ENCODE data around the gene CNTN5. TPM values are rescaled to one million over a fixed set of nuclear protein-coding genes. Genes with fewer than 3 reads are reported as not detected.
A peak's percentile ranks its signal among the peaks of the same experiment; 100 is the strongest.

Gene CNTN5
- total RNA-seq, 1 donor from 2014 or later = not detected

DNA sequence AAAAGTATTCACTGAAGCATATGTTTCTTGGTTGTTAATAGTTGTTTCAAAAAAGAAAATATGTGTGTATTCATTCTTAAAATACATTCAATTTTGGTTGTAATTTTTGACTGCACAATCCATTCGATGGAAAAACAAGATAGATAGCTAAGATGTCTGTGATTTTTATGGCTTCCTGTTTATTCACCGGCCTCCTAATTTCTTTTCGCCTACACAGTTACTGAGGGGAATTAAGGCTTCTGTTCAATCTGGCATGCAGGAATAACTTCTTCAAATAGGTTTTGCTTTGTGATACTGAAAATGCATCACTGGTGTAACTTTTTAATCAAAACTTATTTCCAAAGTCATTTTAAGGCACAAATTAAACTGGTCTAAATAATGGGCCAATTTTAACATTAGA lies 1375.5 kb downstream of the CNTN5 start:
- Mint-ChIP-seq H3K4me3 (ENCODE audit: unreplicated experiment) (no peak overlapping the region), H3K9me3 (ENCODE audit: low read depth) (peaks cover 4% of the 10 kb centered on the region), H3K4me1 (ENCODE audit: low read depth) (no peaks in the 10 kb centered on the region), H3K27ac (ENCODE audit: unreplicated experiment) (no peak overlapping the region), H3K36me3 (ENCODE audit: low read depth) (no peaks in the 10 kb centered on the region), H3K27me3 (ENCODE audit: low read depth) (no peaks in the 10 kb centered on the region)
- TF ChIP-seq, protein P1, sequence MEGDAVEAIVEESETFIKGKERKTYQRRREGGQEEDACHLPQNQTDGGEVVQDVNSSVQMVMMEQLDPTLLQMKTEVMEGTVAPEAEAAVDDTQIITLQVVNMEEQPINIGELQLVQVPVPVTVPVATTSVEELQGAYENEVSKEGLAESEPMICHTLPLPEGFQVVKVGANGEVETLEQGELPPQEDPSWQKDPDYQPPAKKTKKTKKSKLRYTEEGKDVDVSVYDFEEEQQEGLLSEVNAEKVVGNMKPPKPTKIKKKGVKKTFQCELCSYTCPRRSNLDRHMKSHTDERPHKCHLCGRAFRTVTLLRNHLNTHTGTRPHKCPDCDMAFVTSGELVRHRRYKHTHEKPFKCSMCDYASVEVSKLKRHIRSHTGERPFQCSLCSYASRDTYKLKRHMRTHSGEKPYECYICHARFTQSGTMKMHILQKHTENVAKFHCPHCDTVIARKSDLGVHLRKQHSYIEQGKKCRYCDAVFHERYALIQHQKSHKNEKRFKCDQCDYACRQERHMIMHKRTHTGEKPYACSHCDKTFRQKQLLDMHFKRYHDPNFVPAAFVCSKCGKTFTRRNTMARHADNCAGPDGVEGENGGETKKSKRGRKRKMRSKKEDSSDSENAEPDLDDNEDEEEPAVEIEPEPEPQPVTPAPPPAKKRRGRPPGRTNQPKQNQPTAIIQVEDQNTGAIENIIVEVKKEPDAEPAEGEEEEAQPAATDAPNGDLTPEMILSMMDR (IDR thresholded peaks at IDR 0.05) = no peak
- no peak for DNase-seq (ENCODE audit: low spot score)

DNA sequence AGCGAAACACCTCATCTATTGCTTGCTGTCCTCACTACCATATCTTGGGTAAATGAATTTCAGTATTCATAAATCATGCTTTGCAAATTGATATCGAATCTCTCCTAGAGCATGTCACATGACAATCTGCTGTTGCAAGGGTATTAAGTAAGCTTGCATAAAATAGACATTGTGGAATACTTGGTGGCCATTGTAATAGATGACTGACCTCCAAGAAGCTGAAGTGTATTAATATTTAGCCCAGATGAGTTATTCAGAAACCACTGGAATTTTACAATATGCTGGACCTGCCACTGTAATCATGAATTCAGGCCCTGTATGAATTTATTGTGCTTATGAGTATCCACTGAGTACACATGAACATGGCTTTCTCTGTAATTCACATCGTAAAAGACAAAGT lies 1376.7 kb downstream of the CNTN5 start:
- Mint-ChIP-seq H3K9me3 (ENCODE audit: low read depth) (peaks cover 6% of the 10 kb centered on the region), H3K4me3 (ENCODE audit: unreplicated experiment) (no peak overlapping the region), H3K36me3 (ENCODE audit: low read depth) (no peaks in the 10 kb centered on the region), H3K27ac (ENCODE audit: unreplicated experiment) (no peak overlapping the region), H3K27me3 (ENCODE audit: low read depth) (no peaks in the 10 kb centered on the region), H3K4me1 (ENCODE audit: low read depth) (no peaks in the 10 kb centered on the region)
- DNase-seq (ENCODE audit: low spot score) = no peak
- TF ChIP-seq, protein P1 (IDR thresholded peaks at IDR 0.05) = no peak

DNA sequence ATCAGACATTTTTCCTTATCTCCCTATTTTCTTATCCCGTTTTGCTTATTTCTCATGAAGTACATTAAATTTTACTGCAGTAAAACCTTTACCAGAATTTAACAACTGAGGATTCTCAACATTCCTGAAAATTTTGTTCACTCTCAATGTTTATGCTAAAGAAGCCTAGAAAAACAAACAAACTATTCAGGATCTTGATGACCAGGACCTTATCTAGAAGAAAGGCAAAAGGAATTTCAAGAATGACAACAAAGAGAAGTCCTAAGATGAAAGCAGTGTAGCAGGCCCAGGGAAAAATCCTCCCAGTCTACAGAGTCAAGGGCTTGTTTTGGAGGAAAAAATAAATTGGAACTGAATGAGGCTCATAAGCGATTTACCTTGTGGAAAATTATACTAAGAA lies 1383.1 kb downstream of the CNTN5 start:
- Mint-ChIP-seq H3K4me3 (ENCODE audit: unreplicated experiment) (no peak overlapping the region), H3K4me1 (ENCODE audit: low read depth) (peaks cover 10% of the 10 kb centered on the region), H3K27ac (ENCODE audit: unreplicated experiment) (peak overlapping the region; percentile 13), H3K27me3 (ENCODE audit: low read depth) (no peaks in the 10 kb centered on the region), H3K36me3 (ENCODE audit: low read depth) (no peaks in the 10 kb centered on the region), H3K9me3 (ENCODE audit: low read depth) (peaks cover 20% of the 10 kb centered on the region)
- DNase-seq (ENCODE audit: low spot score) = no peak
- TF ChIP-seq, protein P1 (IDR thresholded peaks at IDR 0.05) = no peak

DNA sequence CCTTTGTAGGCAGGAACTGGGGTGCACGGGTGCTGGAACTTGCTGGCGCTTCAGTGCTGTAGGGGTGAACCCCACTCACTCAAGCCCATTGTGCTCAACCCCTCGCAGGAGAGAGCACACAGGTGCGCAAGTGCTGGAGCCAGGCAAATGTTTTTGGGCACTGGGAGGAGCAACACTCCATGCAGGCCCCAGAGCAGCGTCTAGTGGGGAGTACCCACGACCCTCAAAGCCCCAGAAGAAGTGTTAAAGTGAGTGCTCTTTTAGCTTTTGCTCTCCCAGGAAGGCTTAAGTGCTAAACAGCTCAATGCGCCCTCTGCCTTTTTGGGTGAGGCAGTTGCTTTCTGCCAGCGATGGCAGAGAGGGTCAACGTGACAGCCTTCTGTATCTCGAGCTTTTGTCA lies 1384.2 kb downstream of the CNTN5 start:
- DNase-seq (ENCODE audit: low spot score) = peak; percentile 47
- TF ChIP-seq, protein P1 (IDR thresholded peaks at IDR 0.05) = no peak
- Mint-ChIP-seq H3K4me1 (ENCODE audit: low read depth) (peaks cover 10% of the 10 kb centered on the region), H3K9me3 (ENCODE audit: low read depth) (peaks cover 22% of the 10 kb centered on the region), H3K36me3 (ENCODE audit: low read depth) (no peaks in the 10 kb centered on the region), H3K4me3 (ENCODE audit: unreplicated experiment) (no peak overlapping the region), H3K27me3 (ENCODE audit: low read depth) (no peaks in the 10 kb centered on the region), H3K27ac (ENCODE audit: unreplicated experiment) (no peak overlapping the region)

Data from chondrocyte (in vitro differentiated cells).